ENCODE data around the gene SYCE1L. TPM values are rescaled to one million over a fixed set of nuclear protein-coding genes. Genes with fewer than 3 reads are reported as not detected.

SYCE1L gene
- total RNA-seq, 2 donors from 2014 or later: 0.81 TPM; not detected in 1

DNA sequence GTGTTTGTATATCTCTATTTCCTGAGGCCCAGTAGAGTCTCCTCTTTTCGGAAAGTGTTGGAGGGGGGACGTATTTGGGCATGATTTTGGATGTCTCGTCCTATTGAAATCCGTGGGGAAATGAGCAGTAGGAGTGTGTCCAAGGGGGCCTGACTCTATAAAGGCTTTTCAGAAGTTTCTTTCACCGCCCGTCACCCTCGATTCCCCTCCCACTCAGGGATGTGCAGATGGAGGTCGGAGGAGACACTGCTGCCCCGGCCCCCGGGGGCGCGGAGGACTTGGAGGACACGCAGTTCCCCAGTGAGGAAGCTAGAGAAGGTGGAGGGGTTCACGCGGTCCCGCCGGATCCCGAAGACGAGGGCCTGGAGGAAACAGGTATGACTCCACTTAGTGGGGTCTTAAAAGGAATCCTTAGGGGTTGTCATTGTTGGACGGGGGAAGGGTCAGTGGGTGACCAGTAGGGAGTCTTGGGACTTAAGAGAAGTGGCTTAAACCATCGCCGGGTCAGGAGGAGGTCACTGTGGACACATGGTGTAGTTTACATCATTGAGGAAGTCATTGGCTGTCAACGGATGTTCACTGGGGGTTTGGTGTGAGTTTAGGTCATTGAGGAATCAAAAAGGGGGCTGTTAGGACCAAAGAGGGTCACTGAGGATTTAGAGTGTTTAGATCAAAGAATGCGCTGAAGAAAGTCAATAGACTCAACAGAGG lies 7.8 kb upstream of the SYCE1L start:
- H3K4me3 ChIP-seq: peak overlapping the region; percentile 98
- H3K27ac ChIP-seq: peak overlapping the region; percentile 97 to 98
- DNase-seq (ENCODE audit: low spot score): no peak
- peak; percentile 20 for ATAC-seq (ENCODE audit: insufficient number of reproducible peaks, low FRiP score, low read depth)
- TF ChIP-seq, protein P1, sequence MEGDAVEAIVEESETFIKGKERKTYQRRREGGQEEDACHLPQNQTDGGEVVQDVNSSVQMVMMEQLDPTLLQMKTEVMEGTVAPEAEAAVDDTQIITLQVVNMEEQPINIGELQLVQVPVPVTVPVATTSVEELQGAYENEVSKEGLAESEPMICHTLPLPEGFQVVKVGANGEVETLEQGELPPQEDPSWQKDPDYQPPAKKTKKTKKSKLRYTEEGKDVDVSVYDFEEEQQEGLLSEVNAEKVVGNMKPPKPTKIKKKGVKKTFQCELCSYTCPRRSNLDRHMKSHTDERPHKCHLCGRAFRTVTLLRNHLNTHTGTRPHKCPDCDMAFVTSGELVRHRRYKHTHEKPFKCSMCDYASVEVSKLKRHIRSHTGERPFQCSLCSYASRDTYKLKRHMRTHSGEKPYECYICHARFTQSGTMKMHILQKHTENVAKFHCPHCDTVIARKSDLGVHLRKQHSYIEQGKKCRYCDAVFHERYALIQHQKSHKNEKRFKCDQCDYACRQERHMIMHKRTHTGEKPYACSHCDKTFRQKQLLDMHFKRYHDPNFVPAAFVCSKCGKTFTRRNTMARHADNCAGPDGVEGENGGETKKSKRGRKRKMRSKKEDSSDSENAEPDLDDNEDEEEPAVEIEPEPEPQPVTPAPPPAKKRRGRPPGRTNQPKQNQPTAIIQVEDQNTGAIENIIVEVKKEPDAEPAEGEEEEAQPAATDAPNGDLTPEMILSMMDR (IDR thresholded peaks at IDR 0.05): no peak
- peaks cover 21% of the 10 kb centered on the region for H3K36me3 ChIP-seq
- H3K27me3 ChIP-seq (replicated peaks; ENCODE audit: insufficient read depth): no peaks in the 10 kb centered on the region
- no peaks in the 10 kb centered on the region for H3K9me3 ChIP-seq
- peaks cover 14 to 24% of the 10 kb centered on the region in 2 donors for H3K4me1 ChIP-seq (ENCODE audit: control insufficient read depth in 1 of 2, low read depth in 2 of 2)

DNA sequence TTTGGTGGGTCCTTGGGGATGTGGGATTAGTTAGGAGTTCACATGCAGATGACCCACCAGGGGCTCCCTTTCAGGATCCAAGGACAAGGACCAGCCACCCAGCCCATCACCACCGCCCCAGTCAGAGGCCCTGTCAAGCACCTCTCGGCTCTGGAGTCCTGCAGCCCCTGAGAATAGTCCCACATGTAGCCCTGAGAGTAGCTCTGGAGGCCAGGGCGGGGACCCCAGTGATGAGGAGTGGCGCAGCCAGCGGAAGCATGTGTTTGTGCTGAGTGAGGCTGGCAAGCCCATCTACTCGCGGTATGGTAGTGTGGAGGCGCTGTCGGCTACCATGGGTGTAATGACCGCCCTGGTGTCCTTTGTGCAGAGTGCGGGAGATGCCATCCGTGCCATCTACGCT lies 5.8 kb upstream of the SYCE1L start:
- no peak overlapping the region for H3K4me3 ChIP-seq
- TF ChIP-seq, protein P1 (IDR thresholded peaks at IDR 0.05): no peak
- no peak overlapping the region for H3K27ac ChIP-seq
- H3K9me3 ChIP-seq: no peaks in the 10 kb centered on the region
- H3K4me1 ChIP-seq (ENCODE audit: control insufficient read depth in 1 of 2, low read depth in 2 of 2): peaks cover 14 to 24% of the 10 kb centered on the region in 2 donors
- no peak for DNase-seq (ENCODE audit: low spot score)
- no peaks in the 10 kb centered on the region for H3K27me3 ChIP-seq (replicated peaks; ENCODE audit: insufficient read depth)
- peaks cover 34% of the 10 kb centered on the region for H3K36me3 ChIP-seq
- no peak for ATAC-seq (ENCODE audit: insufficient number of reproducible peaks, low FRiP score, low read depth)

DNA sequence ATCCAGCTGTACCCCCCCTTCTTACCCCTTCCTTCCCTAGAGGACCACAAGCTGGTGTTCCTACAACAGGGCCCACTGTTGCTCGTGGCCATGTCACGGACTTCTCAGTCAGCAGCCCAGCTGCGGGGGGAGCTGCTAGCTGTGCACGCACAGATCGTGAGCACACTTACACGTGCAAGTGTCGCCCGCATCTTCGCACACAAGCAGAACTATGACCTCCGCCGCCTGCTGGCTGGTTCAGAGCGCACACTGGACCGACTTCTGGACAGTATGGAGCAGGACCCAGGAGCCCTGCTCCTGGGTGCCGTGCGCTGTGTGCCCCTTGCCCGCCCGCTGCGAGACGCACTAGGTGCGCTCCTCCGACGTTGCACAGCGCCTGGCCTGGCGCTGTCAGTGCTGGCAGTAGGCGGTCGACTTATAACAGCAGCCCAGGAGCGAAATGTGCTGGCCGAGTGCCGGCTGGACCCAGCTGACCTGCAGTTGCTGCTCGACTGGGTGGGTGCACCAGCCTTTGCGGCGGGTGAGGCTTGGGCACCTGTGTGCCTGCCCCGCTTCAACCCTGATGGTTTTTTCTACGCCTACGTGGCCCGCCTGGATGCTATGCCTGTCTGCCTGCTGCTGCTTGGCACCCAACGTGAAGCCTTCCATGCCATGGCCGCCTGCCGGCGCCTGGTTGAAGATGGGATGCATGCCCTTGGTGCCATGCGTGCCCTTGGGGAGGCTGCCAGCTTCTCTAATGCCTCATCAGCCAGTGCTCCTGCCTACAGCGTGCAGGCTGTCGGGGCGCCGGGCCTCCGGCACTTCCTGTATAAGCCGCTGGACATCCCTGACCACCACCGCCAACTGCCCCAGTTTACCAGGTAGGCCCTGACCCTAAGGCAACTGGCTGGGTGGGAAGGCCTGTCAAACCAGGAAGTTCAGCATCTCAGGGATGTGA lies 4.6 kb upstream of the SYCE1L start:
- TF ChIP-seq, protein P1 (IDR thresholded peaks at IDR 0.05): no peak
- Histone ChIP-seq H3K36me3 (peaks cover 40% of the 10 kb centered on the region), H3K27ac (no peak overlapping the region), H3K9me3 (no peaks in the 10 kb centered on the region), H3K4me3 (no peak overlapping the region), H3K27me3 (replicated peaks; ENCODE audit: insufficient read depth) (no peaks in the 10 kb centered on the region), H3K4me1 (ENCODE audit: control insufficient read depth in 1 of 2, low read depth in 2 of 2) (peaks cover 14 to 24% of the 10 kb centered on the region in 2 donors)
- ATAC-seq (ENCODE audit: insufficient number of reproducible peaks, low FRiP score, low read depth) (no peak), DNase-seq (ENCODE audit: low spot score) (no peak)

DNA sequence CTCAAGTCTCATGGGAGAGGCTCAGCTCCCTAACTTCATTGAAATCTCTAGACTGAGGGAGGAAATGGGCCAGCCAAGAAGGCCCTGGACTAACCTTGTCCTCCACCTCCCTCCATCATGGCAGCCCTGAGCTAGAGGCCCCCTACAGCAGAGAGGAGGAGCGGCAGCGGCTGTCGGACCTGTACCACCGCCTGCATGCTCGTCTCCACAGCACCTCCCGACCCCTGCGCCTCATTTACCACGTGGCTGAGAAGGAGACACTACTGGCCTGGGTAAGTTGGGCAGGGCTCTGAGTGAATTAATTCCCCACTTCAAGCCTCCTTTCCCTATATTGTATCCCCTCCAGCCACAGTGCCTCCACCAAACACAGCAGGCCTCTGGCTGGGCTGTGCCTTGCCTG lies 3.8 kb upstream of the SYCE1L start:
- TF ChIP-seq, protein P1 (IDR thresholded peaks at IDR 0.05): no peak
- Histone ChIP-seq H3K27me3 (replicated peaks; ENCODE audit: insufficient read depth) (no peaks in the 10 kb centered on the region), H3K27ac (no peak overlapping the region), H3K36me3 (peaks cover 40% of the 10 kb centered on the region), H3K9me3 (no peaks in the 10 kb centered on the region), H3K4me1 (ENCODE audit: control insufficient read depth in 1 of 2, low read depth in 2 of 2) (peaks cover 14 to 24% of the 10 kb centered on the region in 2 donors), H3K4me3 (no peak overlapping the region)
- ATAC-seq (ENCODE audit: insufficient number of reproducible peaks, low FRiP score, low read depth): no peak
- no peak for DNase-seq (ENCODE audit: low spot score)

DNA sequence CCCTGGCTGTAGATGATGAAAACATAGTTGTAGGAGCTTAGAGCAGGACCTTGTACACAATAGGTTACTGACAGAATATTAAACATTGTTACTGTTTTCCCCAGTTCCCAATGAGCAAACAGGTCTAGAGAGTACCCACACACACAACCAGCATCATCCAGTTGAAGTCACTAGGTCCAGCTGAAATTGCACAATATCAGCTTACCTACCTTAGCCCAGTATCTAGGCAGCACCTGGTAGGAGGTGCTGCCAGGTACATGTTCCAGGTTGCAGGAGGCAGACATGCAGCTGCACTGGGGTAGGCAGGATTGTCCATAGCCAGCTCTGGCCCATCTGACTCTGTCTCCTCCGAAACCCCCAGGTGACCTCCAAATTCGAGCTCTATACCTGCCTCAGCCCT lies 1.5 kb upstream of the SYCE1L start:
- no peak for ATAC-seq (ENCODE audit: insufficient number of reproducible peaks, low FRiP score, low read depth)
- no peak overlapping the region for H3K4me3 ChIP-seq
- DNase-seq (ENCODE audit: low spot score): no peak
- H3K27me3 ChIP-seq (replicated peaks; ENCODE audit: insufficient read depth): no peaks in the 10 kb centered on the region
- TF ChIP-seq, protein P1 (IDR thresholded peaks at IDR 0.05): no peak
- peaks cover 40% of the 10 kb centered on the region for H3K36me3 ChIP-seq
- H3K4me1 ChIP-seq (ENCODE audit: control insufficient read depth in 1 of 2, low read depth in 2 of 2): peaks cover 3 to 10% of the 10 kb centered on the region in 2 donors
- H3K9me3 ChIP-seq: no peaks in the 10 kb centered on the region
- no peak overlapping the region for H3K27ac ChIP-seq

All from thoracic aorta (tissue), 2 donors.